ENCODE results near the gene USP44.
"Not testable (repeated sequence)": the region's sequence is repeated elsewhere in the genome, so short reads cannot be mapped to it uniquely, and the experiment has no call there.

Gene USP44

DNA sequence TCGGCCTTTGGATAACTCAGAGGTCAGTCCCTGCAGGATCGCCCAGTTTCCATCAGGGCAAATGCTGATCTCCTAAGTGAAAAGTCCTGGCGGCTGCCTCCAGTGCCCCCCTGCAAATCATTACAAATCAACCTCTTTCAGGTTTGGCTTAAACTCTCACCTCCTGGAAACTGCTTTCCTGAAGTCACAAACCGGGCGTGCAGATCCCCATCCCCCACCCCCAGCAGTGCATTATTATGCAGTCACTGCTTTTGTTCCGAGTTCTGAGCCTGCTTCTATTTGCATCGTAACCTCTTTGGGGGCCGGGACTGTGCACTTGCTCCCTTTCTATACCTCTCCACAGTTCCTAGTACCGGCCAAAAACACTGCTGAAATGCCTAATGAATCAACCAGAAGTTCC, at the start of gene USP44:
Gene USP44, minus strand, starts transcription at position 172 of the 400 bp plus-strand sequence. CDS start 17,220 bp downstream, outside the sequence.
- no peak for DNase-seq

GRCh38 chr12:95600567-95600966, 49.3 kb upstream of the USP44 start:
- DNase-seq, result no peak

GRCh38 chr12:95599880-95600279, 48.6 kb upstream of the USP44 start:
- DNase-seq, result no peak

DNA sequence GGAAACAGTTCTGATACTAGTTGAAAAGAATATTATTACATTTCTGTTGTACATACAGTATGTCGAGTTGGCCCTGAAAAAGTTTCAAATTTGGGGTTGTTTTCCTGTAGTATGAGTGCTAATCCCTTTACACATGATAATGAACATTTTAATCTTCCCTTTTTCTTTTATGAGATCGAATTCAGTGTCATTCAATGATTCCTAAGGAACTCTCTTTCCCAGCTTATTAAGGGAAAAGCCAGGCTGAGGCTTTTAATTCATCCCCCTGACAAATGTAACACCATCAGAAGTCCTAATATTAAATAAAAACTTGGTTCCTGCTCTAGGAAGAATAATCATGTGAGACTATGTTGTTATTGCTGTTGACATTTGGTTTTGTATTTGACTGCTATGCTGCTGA, 42.9 kb upstream of the USP44 start:
- DNase-seq, result no peak

DNA sequence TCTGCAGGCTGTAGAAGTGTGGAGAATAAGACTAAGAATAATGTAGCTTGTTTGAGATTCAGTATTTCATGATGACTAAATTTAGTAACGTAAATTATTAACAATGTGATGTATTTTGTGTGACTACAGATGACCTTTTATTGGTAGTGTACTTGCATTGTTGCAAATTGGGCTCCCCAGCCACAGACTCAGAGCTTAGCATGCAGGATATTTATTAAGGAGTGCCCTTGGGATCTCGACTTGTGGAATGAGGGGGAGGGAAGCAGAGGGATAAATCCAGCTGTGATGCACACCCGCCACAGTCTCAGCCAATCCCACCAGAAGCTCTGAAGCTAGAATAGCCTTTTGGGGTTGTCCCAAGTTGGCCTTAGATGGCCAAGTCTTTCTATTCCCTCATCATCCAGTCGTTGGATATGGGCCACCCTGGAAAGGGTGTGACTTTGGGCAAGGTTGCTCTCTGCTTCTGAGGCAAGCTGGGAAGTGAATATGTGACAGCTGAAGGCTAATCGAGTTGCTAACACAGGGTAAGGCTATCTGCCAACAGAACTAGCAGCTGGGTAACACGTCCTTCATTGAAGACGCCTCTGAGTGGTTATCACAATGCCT, 42.1 kb upstream of the USP44 start:
- DNase-seq, result no peak

DNA sequence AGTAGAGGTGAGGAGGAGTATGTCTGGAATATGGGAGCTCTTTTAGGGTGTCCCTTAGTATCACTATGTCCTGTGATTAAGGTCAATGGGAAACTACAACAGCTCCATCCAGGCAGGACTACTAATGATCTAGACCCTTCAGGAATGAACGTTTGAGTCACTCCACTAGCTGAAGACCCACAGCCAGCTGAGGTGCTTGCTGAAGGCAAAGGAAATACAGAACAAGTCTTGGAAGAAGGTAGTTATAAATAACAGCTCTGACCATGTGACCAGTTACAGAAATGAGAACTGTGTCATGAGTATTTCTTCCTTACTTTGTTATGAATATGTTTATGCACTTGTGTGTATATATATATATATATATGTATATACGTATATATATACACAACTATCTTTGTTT, 40.5 kb upstream of the USP44 start:
- DNase-seq, result no peak

DNA sequence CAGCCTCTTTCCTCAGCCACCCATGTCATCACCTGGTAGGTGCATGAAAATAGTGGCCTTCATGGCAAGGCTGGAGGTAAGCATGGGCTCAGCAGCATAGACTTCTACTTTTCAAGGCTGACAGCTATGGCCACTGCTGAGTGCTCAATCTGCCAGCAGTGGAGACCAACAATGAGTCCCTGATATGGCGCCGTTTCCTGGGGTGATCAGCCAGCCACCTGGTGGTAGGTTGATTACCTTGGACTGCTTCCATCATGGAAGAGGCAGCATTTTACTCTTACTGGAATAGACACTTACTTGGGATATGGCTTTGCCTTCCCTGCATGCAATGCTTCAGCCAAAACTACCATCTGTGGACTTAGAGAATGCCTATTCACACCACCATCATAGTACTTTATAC, 39.5 kb upstream of the USP44 start:
- no peak for DNase-seq

DNA sequence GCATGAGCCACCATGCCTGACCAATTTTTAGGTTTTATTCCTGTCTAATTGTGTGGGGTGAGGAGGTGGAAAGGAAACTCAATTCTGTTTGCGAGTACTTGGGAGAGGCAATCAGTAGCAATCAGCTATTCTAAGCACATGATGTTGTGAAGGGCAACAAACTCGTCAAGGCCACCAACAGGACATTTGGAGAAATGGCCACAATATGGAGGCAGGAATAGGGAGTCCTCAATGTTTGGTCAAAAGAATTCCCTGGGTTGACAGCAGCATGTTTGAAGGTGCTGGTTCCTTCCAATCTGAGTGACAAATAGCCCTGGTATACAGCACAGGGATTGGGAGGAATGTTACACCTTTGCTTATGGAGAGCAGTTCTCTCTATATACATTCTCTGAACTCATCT, 32.7 kb upstream of the USP44 start:
- DNase-seq, result no peak

- DNase-seq, result no peak
Observed at GRCh38 chr12:95582230-95583058, 31.2 kb upstream of the USP44 start.

DNA sequence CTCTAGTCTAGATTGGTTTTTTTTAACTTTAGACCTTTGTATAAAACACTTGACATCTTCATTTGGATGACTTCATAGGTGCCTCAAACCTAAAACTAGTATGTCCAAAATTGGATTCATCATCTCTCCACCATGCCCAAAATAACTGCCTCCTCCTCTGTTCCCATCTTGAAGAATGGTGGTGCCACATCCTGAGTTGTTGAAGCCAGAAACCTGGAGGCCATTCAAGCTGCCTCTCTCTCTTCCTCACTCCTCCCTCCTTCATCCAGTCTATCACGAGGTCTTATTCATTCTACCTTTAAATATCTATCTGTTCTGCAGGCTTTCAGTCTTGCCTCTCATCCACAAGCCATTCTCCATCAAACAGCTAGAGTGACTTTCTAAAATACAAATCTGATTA, 26.5 kb upstream of the USP44 start:
- no peak for DNase-seq

GRCh38 chr12:95574799-95575452, 23.6 kb upstream of the USP44 start:
- no peak for DNase-seq

DNA sequence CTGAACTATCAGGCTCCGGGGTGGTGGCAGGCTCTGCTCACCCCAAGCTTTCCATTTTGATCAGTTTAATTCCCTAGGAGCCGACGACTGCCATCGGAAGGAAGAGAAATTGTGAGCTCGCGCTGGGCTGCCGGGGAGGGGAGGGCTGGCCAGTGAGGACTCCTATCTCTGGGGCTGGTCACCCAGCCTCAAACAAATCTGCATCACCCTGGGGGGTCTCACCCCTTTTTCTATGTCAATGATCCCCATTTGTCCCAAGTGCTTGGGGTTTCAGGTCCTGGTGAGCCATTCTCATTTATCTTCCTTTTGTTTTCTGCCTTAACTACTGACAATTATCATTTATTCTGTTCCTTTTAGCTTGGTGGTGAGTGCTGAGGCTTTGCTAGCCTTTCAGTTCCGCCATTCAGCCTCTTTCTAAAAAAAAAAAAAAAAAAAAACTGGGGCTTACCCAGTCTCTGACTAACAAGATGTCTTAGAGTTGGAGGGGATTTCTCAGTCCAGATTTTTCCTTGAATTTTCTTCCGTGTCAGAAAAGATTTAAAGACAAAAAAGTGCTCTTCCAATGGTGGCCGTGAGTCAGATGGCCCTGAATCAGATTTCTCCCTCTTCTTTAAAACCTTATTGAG, 22.8 kb upstream of the USP44 start:
- no peak for DNase-seq

DNA sequence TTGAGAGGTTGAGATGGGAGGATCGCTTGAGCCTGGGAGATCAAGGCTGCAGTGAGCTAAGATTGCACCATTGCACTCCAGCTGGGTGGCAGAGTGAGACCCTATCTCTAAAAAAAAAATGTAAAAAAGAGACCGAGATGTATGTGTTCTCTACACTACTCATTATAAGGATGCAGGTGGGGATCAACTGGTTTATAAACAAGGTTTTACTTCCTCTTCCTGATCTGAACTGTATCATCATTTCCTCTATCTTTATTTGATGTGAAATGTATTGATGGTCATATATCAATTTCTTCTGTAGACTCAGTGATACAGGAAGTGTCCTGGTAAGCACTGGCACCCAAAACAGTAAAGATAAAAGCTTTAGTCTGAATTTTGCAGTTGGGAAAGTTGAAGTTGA, 20.1 kb upstream of the USP44 start:
- no peak for DNase-seq

- not testable (repeated sequence) for DNase-seq
Observed at GRCh38 chr12:95568045-95568444, 16.8 kb upstream of the USP44 start.

- no peak for DNase-seq
Observed at GRCh38 chr12:95557625-95558024, 6.3 kb upstream of the USP44 start.

DNA sequence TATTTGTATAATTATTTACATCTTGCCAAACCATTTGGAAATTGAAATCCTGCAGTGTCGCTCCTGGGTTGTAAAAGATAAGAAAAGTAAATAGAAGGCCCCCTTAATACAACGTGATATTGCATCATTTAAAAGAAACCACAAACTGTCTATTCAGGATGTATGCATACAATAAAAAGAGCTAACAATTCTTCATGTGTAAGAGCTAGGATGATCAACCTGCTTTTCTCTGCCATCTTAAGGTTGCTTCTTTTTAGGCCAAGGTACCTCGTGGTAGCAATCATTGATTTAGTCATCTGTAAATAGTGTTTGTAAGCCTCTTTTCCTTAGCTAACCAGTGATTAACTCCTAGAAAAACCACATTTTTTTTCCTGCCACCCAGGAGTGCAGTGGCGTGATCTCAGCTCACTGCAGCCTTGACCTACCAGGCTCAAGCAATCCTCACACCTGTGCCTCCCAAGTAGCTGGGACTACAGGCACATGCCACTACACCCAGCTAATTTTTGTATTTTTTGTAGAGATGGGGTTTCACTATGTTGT, 3.3 kb upstream of the USP44 start:
- no peak for DNase-seq

DNA sequence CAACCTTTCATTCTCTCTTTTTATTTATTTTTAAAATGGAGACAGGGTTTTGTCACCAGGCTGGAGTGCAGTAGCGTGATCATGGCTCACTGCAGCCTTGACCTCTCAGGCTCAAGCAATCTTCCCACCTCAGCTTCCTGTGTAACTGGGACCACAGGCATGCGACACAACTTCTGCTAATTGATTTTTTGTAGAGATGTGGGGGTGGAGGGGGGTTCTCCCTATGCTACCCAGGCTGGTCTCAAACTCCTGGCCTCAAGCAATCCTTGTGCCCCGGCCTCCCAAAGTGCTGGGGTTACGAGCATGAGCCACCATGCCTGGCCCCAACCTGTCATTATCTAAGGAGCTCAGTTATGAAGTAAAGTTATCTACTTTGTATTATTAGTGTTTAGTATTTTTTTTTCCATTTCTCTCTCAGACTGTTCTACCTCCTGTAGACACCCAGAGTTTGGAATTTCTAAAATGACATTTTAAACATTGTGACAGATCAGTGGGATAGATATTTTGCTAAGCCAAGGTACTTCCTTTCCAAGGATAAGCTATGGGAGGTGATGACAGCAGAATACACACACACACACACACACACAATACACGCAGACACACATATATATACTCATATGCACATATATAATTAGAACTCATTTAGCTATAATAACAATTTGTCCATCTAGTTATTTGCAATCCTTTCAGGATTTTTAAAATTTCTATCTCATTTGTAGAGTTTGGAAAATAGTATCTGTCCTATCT, 2.1 kb upstream of the USP44 start:
- no peak for DNase-seq

GRCh38 chr12:95551913-95552516, 739 bp upstream of the USP44 start:
- no peak for DNase-seq

GRCh38 chr12:95549392-95550084, 1.7 kb downstream of the USP44 start:
- DNase-seq, result no peak

GRCh38 chr12:95548539-95549391, 2.5 kb downstream of the USP44 start:
- peak; percentile 76 for DNase-seq

Measured in CD4-positive, alpha-beta T cell treated with Interleukin-10 for 1 hour (primary cell).